A549 (cell line): ENCODE results near the gene OMG. TPM values are rescaled to one million over a fixed set of nuclear protein-coding genes. Genes with fewer than 3 reads are reported as not detected.
"Not testable (repeated sequence)": the region's sequence is repeated elsewhere in the genome, so short reads cannot be mapped to it uniquely, and the experiment has no call there.

Experiments
- ATAC-seq, 2 experiments: fragments of 200-7000 bp in 1 of 2; fragments of >200 bp in 1 of 2; cut with Nextera tagmentation in 1 of 2; cut with Tn5 transposase in 1 of 2; 3 replicates each; pipeline versions ENCODE4 v1.8.0 to v1.9.1; 2018 to 2020; ENCODE audit warnings: mild to moderate bottlenecking in 1 of 2, moderate library complexity in 1 of 2
- CTCF ChIA-PET: fragments of 300-600 bp; sonication (Branson Sonifier 250); formaldehyde crosslinking; extraction: SDS; loops from one replicate; lab custom pipeline; 2021; ENCODE audit warnings: antibody characterized with exemption, inconsistent platforms; lab: Yijun Ruan, JAX
- POLR2A ChIA-PET: fragments of 350-600 bp; formaldehyde crosslinking; extraction: SDS; loops from one replicate; lab custom pipeline; 2021; ENCODE audit warnings: antibody characterized with exemption, inconsistent platforms; lab: Yijun Ruan, JAX
- DNase-seq, 2 experiments: peaks; one replicate each; pipeline versions ENCODE4 v3.0.0 to v3.0.0-alpha.2; 2011 to 2016; ENCODE audit warnings: low read depth in 1 of 2, low spot score in 1 of 2
- FAIRE-seq: peaks from 2 replicates; lab custom pipeline; 2011; peaks lifted over from hg19 to GRCh38; lab: Jason Lieb, UNC
- H3K27ac ChIP-seq, 2 experiments: fragments of >200 bp; sonication (Bioruptor Twin); formaldehyde crosslinking; 3 replicates each; pipeline ENCODE4 v1.5.1; 2016 to 2017
- H3K4me1 ChIP-seq: fragments of >200 bp; sonication (Bioruptor Twin); formaldehyde crosslinking; 3 replicates; pipeline ENCODE4 v1.6.1; 2016
- H3K4me2 ChIP-seq: fragments of >200 bp; sonication (Bioruptor Twin); formaldehyde crosslinking; 3 replicates; pipeline ENCODE4 v1.6.1; 2016
- H3K4me3 ChIP-seq: fragments of >200 bp; sonication (Bioruptor Twin); formaldehyde crosslinking; 3 replicates; pipeline ENCODE4 v1.5.1; 2016
- H3K9me3 ChIP-seq: fragments of >200 bp; sonication (Bioruptor Twin); formaldehyde crosslinking; 3 replicates; pipeline ENCODE4 v1.6.1; 2016
- CBX2 ChIP-seq: fragments of 200-600 bp; sonication (generic); IDR thresholded peaks from 2 replicates; pipeline ENCODE4 v1.6.1; 2016; ENCODE audit warnings: low read depth, mild to moderate bottlenecking, borderline replicate concordance
- CHD2 ChIP-seq: fragments of 150-350 bp; IDR thresholded peaks from 2 replicates; pipeline ENCODE4 v1.6.1; 2014; ENCODE audit warnings: low read length; ENCODE audit not compliant: partially characterized antibody
- EHF ChIP-seq: fragments of 250-450 bp; sonication (Bioruptor Pico); IDR thresholded peaks from 2 replicates; pipeline ENCODE4 v1.5.0; 2020; ENCODE audit warnings: mild to moderate bottlenecking
- ESRRA ChIP-seq: fragments of 150-350 bp; IDR thresholded peaks from 2 replicates; pipeline ENCODE4 v1.6.1; 2014; ENCODE audit warnings: mild to moderate bottlenecking, low read length, borderline replicate concordance
- FOSL2 ChIP-seq, 2 experiments: fragments of 450-650 bp in 1 of 2; fragments of >200 bp in 1 of 2; sonication (Bioruptor Twin) in 1 of 2; formaldehyde crosslinking; IDR thresholded peaks; 2 replicates each; pipeline versions ENCODE4 v1.5.0 to v1.6.1; 2016 to 2020; ENCODE audit warnings: mild to moderate bottlenecking in 1 of 2, moderate library complexity in 1 of 2
- FOXS1 ChIP-seq: fragments of 250-450 bp; sonication (Bioruptor Pico); IDR thresholded peaks from 2 replicates; pipeline ENCODE4 v1.5.0; 2020; ENCODE audit warnings: mild to moderate bottlenecking, moderate library complexity
- GATA3 ChIP-seq: IDR thresholded peaks from 2 replicates; pipeline ENCODE4 v1.6.1; 2012; ENCODE audit warnings: borderline replicate concordance
- JUNB ChIP-seq: fragments of >200 bp; sonication (Bioruptor Twin); formaldehyde crosslinking; IDR thresholded peaks from 2 replicates; pipeline ENCODE4 v1.6.1; 2016
- MAZ ChIP-seq: fragments of 150-350 bp; IDR thresholded peaks from 2 replicates; pipeline ENCODE4 v1.6.1; 2014; ENCODE audit warnings: antibody characterized with exemption, low read depth, low read length, borderline replicate concordance
- NR3C1 ChIP-seq: fragments of >200 bp; sonication (Bioruptor Twin); formaldehyde crosslinking; IDR thresholded peaks from 3 replicates; pipeline ENCODE4 v1.6.1; 2017
- RFX5 ChIP-seq: fragments of 450-650 bp; IDR thresholded peaks from 2 replicates; pipeline ENCODE4 v1.7.1; 2014; ENCODE audit warnings: antibody characterized with exemption, mild to moderate bottlenecking, moderate library complexity
- RNF2 ChIP-seq: fragments of 200-600 bp; sonication (generic); IDR thresholded peaks from 2 replicates; pipeline ENCODE4 v1.6.1; 2016; ENCODE audit warnings: low read depth, mild to moderate bottlenecking, antibody characterized with exemption, moderate library complexity, borderline replicate concordance
- ZC3H11A ChIP-seq: fragments of 450-650 bp; IDR thresholded peaks from 2 replicates; pipeline ENCODE4 v1.6.1; 2014; ENCODE audit warnings: antibody characterized with exemption, mild to moderate bottlenecking
- ZNF302 ChIP-seq: fragments of 250-450 bp; sonication (Bioruptor Pico); IDR thresholded peaks from 2 replicates; pipeline ENCODE4 v1.9.0; 2021; ENCODE audit warnings: inconsistent platforms, mild to moderate bottlenecking, moderate library complexity
- ZSCAN20 ChIP-seq: fragments of 250-450 bp; sonication (Bioruptor Pico); IDR thresholded peaks from 2 replicates; pipeline ENCODE4 v1.8.0; 2022; ENCODE audit warnings: mild to moderate bottlenecking, moderate library complexity
- WGBS: methylation state at CpG from one replicate; pipeline ENCODE4 v1.1.6; 2017; ENCODE audit errors: missing lambda C conversion rate; 5-methylcytosine and 5-hydroxymethylcytosine counted together
- polyA plus RNA-seq, 4 experiments: library from polyadenylated mRNA; depleted of rRNA in 3 of 4; stranded (reverse); fragments of >200 nt; fragmentation: RNase III in 1 of 4; extraction: RNeasy Plus Mini Kit Qiagen cat#74134 plus additional on column Dnase treatment in 1 of 4; gene quantifications; 2 replicates in 3 of 4; 3 replicates in 1 of 4; pipeline ENCODE4 v1.2.3, GENCODE V29; 2011 to 2017
- TF ChIP-seq, protein P1 (sequence below): fragments of >200 bp; sonication (Bioruptor Twin); formaldehyde crosslinking; IDR thresholded peaks from 2 replicates; pipeline ENCODE4 v1.6.1; 2016
- TF ChIP-seq, protein P2 (sequence below): fragments of 450-650 bp; IDR thresholded peaks from 2 replicates; pipeline ENCODE4 v1.6.1; 2014; ENCODE audit warnings: antibody characterized with exemption
- TF ChIP-seq, protein P3 (sequence below): fragments of 200-600 bp; sonication (generic); IDR thresholded peaks from 2 replicates; pipeline ENCODE4 v1.6.1; 2016; ENCODE audit warnings: antibody characterized with exemption, mild to moderate bottlenecking, moderate library complexity
- TF ChIP-seq, protein P4 (sequence below): fragments of >200 bp; sonication (Bioruptor Twin); formaldehyde crosslinking; IDR thresholded peaks from 3 replicates; pipeline ENCODE4 v1.5.1; 2016
- TF ChIP-seq, protein P5 (sequence below): fragments of 250-450 bp; sonication (Bioruptor Pico); IDR thresholded peaks from 2 replicates; pipeline ENCODE4 v1.5.0; 2021; ENCODE audit warnings: mild to moderate bottlenecking, moderate library complexity, borderline replicate concordance

OMG gene
- polyA plus RNA-seq, 2 of the 4 experiments (the other 2 are of a cell fraction), result not detected

DNA sequence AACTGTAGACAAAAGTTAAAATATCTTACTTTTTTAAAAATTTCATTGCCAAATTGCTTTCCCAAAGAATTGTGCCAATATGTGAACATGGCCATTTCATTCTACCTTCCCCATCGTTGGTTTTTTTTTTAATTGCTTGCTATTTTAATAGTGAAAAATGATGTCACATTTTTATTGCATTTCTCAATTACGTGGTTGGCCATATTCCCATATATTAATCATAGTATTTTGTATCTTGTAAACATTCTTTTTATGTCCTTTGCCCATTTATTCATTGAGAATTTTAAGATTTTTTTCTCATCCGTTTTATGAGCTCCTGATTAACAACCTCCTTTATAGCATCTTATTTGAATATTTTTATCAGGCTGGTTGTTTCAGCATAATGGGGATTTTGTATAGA, 7.2 kb downstream of the OMG start:
- ATAC-seq (no peak), FAIRE-seq (peak; percentile 70), DNase-seq (no peak)
- CTCF ChIA-PET, result no interaction called here
- no peak overlapping the region for H3K27ac ChIP-seq
- no peak overlapping the region for H3K4me2 ChIP-seq
- TF ChIP-seq, protein P1, sequence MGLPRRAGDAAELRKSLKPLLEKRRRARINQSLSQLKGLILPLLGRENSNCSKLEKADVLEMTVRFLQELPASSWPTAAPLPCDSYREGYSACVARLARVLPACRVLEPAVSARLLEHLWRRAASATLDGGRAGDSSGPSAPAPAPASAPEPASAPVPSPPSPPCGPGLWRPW, result no peak
- TF ChIP-seq, protein P2, sequence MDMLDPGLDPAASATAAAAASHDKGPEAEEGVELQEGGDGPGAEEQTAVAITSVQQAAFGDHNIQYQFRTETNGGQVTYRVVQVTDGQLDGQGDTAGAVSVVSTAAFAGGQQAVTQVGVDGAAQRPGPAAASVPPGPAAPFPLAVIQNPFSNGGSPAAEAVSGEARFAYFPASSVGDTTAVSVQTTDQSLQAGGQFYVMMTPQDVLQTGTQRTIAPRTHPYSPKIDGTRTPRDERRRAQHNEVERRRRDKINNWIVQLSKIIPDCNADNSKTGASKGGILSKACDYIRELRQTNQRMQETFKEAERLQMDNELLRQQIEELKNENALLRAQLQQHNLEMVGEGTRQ, result no peak
- no peak for TF ChIP-seq EHF (CRISPR knock-in tag)
- TF ChIP-seq, protein P3, sequence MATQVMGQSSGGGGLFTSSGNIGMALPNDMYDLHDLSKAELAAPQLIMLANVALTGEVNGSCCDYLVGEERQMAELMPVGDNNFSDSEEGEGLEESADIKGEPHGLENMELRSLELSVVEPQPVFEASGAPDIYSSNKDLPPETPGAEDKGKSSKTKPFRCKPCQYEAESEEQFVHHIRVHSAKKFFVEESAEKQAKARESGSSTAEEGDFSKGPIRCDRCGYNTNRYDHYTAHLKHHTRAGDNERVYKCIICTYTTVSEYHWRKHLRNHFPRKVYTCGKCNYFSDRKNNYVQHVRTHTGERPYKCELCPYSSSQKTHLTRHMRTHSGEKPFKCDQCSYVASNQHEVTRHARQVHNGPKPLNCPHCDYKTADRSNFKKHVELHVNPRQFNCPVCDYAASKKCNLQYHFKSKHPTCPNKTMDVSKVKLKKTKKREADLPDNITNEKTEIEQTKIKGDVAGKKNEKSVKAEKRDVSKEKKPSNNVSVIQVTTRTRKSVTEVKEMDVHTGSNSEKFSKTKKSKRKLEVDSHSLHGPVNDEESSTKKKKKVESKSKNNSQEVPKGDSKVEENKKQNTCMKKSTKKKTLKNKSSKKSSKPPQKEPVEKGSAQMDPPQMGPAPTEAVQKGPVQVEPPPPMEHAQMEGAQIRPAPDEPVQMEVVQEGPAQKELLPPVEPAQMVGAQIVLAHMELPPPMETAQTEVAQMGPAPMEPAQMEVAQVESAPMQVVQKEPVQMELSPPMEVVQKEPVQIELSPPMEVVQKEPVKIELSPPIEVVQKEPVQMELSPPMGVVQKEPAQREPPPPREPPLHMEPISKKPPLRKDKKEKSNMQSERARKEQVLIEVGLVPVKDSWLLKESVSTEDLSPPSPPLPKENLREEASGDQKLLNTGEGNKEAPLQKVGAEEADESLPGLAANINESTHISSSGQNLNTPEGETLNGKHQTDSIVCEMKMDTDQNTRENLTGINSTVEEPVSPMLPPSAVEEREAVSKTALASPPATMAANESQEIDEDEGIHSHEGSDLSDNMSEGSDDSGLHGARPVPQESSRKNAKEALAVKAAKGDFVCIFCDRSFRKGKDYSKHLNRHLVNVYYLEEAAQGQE, result no peak
- TF ChIP-seq GATA3, result no peak
- no peak for TF ChIP-seq MAZ
- TF ChIP-seq ZC3H11A, result no peak
- no peak for TF ChIP-seq ZSCAN20 (CRISPR knock-in tag)
- TF ChIP-seq, protein P4, sequence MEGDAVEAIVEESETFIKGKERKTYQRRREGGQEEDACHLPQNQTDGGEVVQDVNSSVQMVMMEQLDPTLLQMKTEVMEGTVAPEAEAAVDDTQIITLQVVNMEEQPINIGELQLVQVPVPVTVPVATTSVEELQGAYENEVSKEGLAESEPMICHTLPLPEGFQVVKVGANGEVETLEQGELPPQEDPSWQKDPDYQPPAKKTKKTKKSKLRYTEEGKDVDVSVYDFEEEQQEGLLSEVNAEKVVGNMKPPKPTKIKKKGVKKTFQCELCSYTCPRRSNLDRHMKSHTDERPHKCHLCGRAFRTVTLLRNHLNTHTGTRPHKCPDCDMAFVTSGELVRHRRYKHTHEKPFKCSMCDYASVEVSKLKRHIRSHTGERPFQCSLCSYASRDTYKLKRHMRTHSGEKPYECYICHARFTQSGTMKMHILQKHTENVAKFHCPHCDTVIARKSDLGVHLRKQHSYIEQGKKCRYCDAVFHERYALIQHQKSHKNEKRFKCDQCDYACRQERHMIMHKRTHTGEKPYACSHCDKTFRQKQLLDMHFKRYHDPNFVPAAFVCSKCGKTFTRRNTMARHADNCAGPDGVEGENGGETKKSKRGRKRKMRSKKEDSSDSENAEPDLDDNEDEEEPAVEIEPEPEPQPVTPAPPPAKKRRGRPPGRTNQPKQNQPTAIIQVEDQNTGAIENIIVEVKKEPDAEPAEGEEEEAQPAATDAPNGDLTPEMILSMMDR, result no peak
- TF ChIP-seq CHD2, result no peak
- no peak for TF ChIP-seq ZNF302
- TF ChIP-seq RNF2, result no peak
- WGBS, result 74% methylated on average over 3 of the region's 3 CpGs
- H3K4me3 ChIP-seq, result no peak overlapping the region
- POLR2A ChIA-PET, result no interaction called here
- H3K4me1 ChIP-seq, result 0 out of 3 replicates have a peak, but pooled peaks cover 3% of the 10 kb centered on the region
- no peaks in the 10 kb centered on the region for H3K9me3 ChIP-seq

DNA sequence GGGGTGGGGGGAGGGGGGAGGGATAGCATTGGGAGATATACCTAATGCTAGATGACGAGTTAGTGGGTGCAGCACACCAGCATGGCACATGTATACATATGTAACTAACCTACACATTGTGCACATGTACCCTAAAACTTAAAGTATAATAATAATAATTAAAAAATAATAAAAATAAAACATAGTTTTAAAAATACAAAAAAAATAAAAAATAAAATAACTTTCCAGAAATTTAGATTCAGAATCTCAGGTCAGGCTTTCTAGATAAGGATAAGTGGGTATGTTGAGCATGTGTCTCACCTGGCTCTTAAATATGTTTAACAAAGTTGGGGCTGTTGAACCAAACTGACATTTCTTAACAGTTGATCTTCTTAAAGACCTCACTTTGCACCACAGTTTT, 9.1 kb downstream of the OMG start:
- CTCF ChIA-PET, H3K9me3 ChIP-seq, H3K4me2 ChIP-seq, H3K4me3 ChIP-seq, FAIRE-seq, ATAC-seq, POLR2A ChIA-PET, H3K27ac ChIP-seq, H3K4me1 ChIP-seq, DNase-seq: not testable (repeated sequence)
- WGBS, result 100% methylated on average over 1 of the region's 1 CpG

- peak; percentile 67 for FAIRE-seq
- POLR2A ChIA-PET, result no interaction called here
- Histone ChIP-seq H3K4me2 (no peak overlapping the region), H3K4me1 (0 out of 3 replicates have a peak, but pooled peaks cover 3% of the 10 kb centered on the region), H3K4me3 (no peak overlapping the region), H3K9me3 (no peaks in the 10 kb centered on the region), H3K27ac (no peak overlapping the region)
- ATAC-seq, result peak; percentile 64 to 66; a peak in 3 of 6 replicates
- 76% methylated on average over 1 of the region's 1 CpG for WGBS
- DNase-seq, result no peak
- no peak for TF ChIP-seq ESRRA
- no peak for TF ChIP-seq FOSL2 (IDR thresholded peaks at IDR 0.05)
- no peak for TF ChIP-seq FOSL2 (CRISPR knock-in tag; IDR thresholded peaks at IDR 0.05)
- no peak for TF ChIP-seq FOXS1 (CRISPR knock-in tag)
- TF ChIP-seq, protein P5, sequence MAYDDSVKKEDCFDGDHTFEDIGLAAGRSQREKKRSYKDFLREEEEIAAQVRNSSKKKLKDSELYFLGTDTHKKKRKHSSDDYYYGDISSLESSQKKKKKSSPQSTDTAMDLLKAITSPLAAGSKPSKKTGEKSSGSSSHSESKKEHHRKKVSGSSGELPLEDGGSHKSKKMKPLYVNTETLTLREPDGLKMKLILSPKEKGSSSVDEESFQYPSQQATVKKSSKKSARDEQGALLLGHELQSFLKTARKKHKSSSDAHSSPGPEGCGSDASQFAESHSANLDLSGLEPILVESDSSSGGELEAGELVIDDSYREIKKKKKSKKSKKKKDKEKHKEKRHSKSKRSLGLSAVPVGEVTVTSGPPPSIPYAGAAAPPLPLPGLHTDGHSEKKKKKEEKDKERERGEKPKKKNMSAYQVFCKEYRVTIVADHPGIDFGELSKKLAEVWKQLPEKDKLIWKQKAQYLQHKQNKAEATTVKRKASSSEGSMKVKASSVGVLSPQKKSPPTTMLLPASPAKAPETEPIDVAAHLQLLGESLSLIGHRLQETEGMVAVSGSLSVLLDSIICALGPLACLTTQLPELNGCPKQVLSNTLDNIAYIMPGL (CRISPR knock-in tag), result no peak
- no peak for TF ChIP-seq NR3C1
- TF ChIP-seq RFX5, result no peak
- TF ChIP-seq CBX2, result no peak
- no peak for TF ChIP-seq JUNB
- CTCF ChIA-PET, result interaction anchor here (0.8 kb wide), 1 partner anchor 22 kb away, joined by 5 read pairs; no protein-coding TSS in a partner anchor
These were observed 10.5 kb downstream of the OMG start for GRCh38 chr17:31286587-31286986.
